ENCODE data around the gene TTC39A.

The TTC39A gene

GRCh38 chr1:51330331-51331201, at the start of gene TTC39A:
Gene TTC39A, minus strand, starts transcription at chr1:51330562. Its CDS starts 85 bp downstream, at chr1:51330477.
- DNase-seq (ENCODE audit: low spot score): peak; percentile 44

- DNase-seq (ENCODE audit: low spot score): no peak
Measured at GRCh38 chr1:51378871-51379270, 48.5 kb upstream of the TTC39A start.

- DNase-seq (ENCODE audit: low spot score): no peak
Measured at GRCh38 chr1:51373898-51374297, 43.5 kb upstream of the TTC39A start.

- no peak for DNase-seq (ENCODE audit: low spot score)
Measured at GRCh38 chr1:51372561-51372960, 42.2 kb upstream of the TTC39A start.

- no peak for DNase-seq (ENCODE audit: low spot score)
Measured at GRCh38 chr1:51369171-51369570, 38.8 kb upstream of the TTC39A start.

GRCh38 chr1:51365774-51366173, 35.4 kb upstream of the TTC39A start:
- DNase-seq (ENCODE audit: low spot score): no peak

- no peak for DNase-seq (ENCODE audit: low spot score)
Measured at GRCh38 chr1:51359879-51360278, 29.5 kb upstream of the TTC39A start.

GRCh38 chr1:51355382-51355781, 25.0 kb upstream of the TTC39A start:
- no peak for DNase-seq (ENCODE audit: low spot score)

- no peak for DNase-seq (ENCODE audit: low spot score)
Measured at GRCh38 chr1:51354416-51354815, 24.1 kb upstream of the TTC39A start.

- no peak for DNase-seq (ENCODE audit: low spot score)
Measured at GRCh38 chr1:51351907-51352306, 21.5 kb upstream of the TTC39A start.

- no peak for DNase-seq (ENCODE audit: low spot score)
Measured at GRCh38 chr1:51349862-51350261, 19.5 kb upstream of the TTC39A start.

GRCh38 chr1:51348147-51348527, 17.8 kb upstream of the TTC39A start:
- DNase-seq (ENCODE audit: low spot score): no peak

GRCh38 chr1:51347398-51348146, 17.2 kb upstream of the TTC39A start:
- DNase-seq (ENCODE audit: low spot score): no peak

- DNase-seq (ENCODE audit: low spot score): no peak
Measured at GRCh38 chr1:51346086-51346942, 16.0 kb upstream of the TTC39A start.

- DNase-seq (ENCODE audit: low spot score): no peak
Measured at GRCh38 chr1:51345300-51345687, 14.9 kb upstream of the TTC39A start.

- DNase-seq (ENCODE audit: low spot score): no peak
Measured at GRCh38 chr1:51344602-51345299, 14.4 kb upstream of the TTC39A start.

- DNase-seq (ENCODE audit: low spot score): no peak
Measured at GRCh38 chr1:51344276-51344601, 13.9 kb upstream of the TTC39A start.

- DNase-seq (ENCODE audit: low spot score): no peak
Measured at GRCh38 chr1:51343624-51344023, 13.3 kb upstream of the TTC39A start.

- no peak for DNase-seq (ENCODE audit: low spot score)
Measured at GRCh38 chr1:51342591-51343206, 12.3 kb upstream of the TTC39A start.

- no peak for DNase-seq (ENCODE audit: low spot score)
Measured at GRCh38 chr1:51341876-51342496, 11.6 kb upstream of the TTC39A start.

GRCh38 chr1:51340380-51340779, 10.0 kb upstream of the TTC39A start:
- no peak for DNase-seq (ENCODE audit: low spot score)
